ENCODE measurements around the gene FCRLA.

GRCh38 chr1:161737625-161738024, 30.6 kb downstream of the FCRLA start:
- no peak for TF ChIP-seq CTCF (IDR thresholded peaks at IDR 0.05)
- no peak for TF ChIP-seq POLR2AphosphoS5 (IDR thresholded peaks at IDR 0.05; ENCODE audit: low read depth, low read length)
- no peak for TF ChIP-seq SIN3A (IDR thresholded peaks at IDR 0.05; ENCODE audit: borderline replicate concordance, insufficient read depth, low read depth, low read length)
- no peak for TF ChIP-seq TCF7L2 (IDR thresholded peaks at IDR 0.05; ENCODE audit: low read depth, low read length)
- TF ChIP-seq REST (IDR thresholded peaks at IDR 0.05; ENCODE audit: insufficient read depth in 1 of 2, low read depth in 2 of 2, low read length in 1 of 2) = no peak

Data from Panc1 (cell line).